Endodermal cell (in vitro differentiated cells): ENCODE results near the gene CAV1. TPM values are rescaled to one million over a fixed set of nuclear protein-coding genes. Genes with fewer than 3 reads are reported as not detected.

Experiments used
- DNase-seq: peaks from one replicate; pipeline ENCODE4 v3.0.0-alpha.2; 2017
- H3K27ac ChIP-seq: 2 replicates; pipeline ENCODE4 v1.5.1; 2013; ENCODE audit warnings: mild to moderate bottlenecking, low read depth, low read length, moderate library complexity
- H3K27me3 ChIP-seq: 2 replicates; pipeline ENCODE4 v1.6.1; 2013; ENCODE audit warnings: mild to moderate bottlenecking, low read length, moderate library complexity; ENCODE audit not compliant: insufficient read depth, control insufficient read depth, poor library complexity, severe bottlenecking
- H3K36me3 ChIP-seq: 2 replicates; pipeline ENCODE4 v1.7.0; 2013; ENCODE audit warnings: mild to moderate bottlenecking, low read length, moderate library complexity; ENCODE audit not compliant: control insufficient read depth, insufficient read depth
- H3K4me1 ChIP-seq: one replicate; pipeline ENCODE4 v1.7.0; 2013; ENCODE audit warnings: low read length; ENCODE audit not compliant: control insufficient read depth, insufficient read depth
- H3K4me3 ChIP-seq: 2 replicates; pipeline ENCODE4 v1.5.1; 2013; ENCODE audit warnings: mild to moderate bottlenecking, low read length, moderate library complexity
- H3K9ac ChIP-seq: 2 replicates; pipeline ENCODE4 v1.6.1; 2013; ENCODE audit warnings: mild to moderate bottlenecking, low read length, moderate library complexity; ENCODE audit not compliant: poor library complexity, severe bottlenecking; ENCODE audit errors: extremely low read depth
- H3K9me3 ChIP-seq: 2 replicates; pipeline ENCODE4 v1.6.1; 2013; ENCODE audit warnings: mild to moderate bottlenecking, low read length, moderate library complexity; ENCODE audit not compliant: control insufficient read depth
- H3K27ac Mint-ChIP-seq: 2 replicates; pipeline ENCODE4 v1.8.0; 2020; ENCODE audit warnings: mixed read lengths
- H3K27me3 Mint-ChIP-seq: 2 replicates; pipeline ENCODE4 v1.8.0; 2021; ENCODE audit warnings: mild to moderate bottlenecking, mixed read lengths; ENCODE audit not compliant: insufficient read depth
- H3K36me3 Mint-ChIP-seq: 2 replicates; pipeline ENCODE4 v1.8.0; 2020; ENCODE audit warnings: low read depth, mixed read lengths
- H3K4me1 Mint-ChIP-seq: 2 replicates; pipeline ENCODE4 v1.8.0; 2020; ENCODE audit warnings: mixed read lengths
- H3K4me3 Mint-ChIP-seq: 2 replicates; pipeline ENCODE4 v1.8.0; 2020; ENCODE audit warnings: mild to moderate bottlenecking, moderate library complexity, mixed read lengths
- H3K9me3 Mint-ChIP-seq: 2 replicates; pipeline ENCODE4 v1.8.0; 2020; ENCODE audit warnings: mild to moderate bottlenecking, mixed read lengths
- WGBS, 2 experiments: methylation state at CpG; one replicate each; pipeline versions ENCODE4 v1.1.5 to v1.1.7; 2013; ENCODE audit warnings: missing lambda C conversion rate in 2 of 2, mixed read lengths in 1 of 2; ENCODE audit not compliant: insufficient coverage in 1 of 2, insufficient read length in 1 of 2; 5-methylcytosine and 5-hydroxymethylcytosine counted together
- total RNA-seq, 2 donors: library from RNA; stranded (reverse); fragmentation: NEBNext Ultra II Directional in 1 of 2; extraction: Animal tissue kit (Norgen Biotek cat#: 25700) in 1 of 2; gene quantifications; 2 replicates in 1 of 2; 3 replicates in 1 of 2; pipeline ENCODE4 v1.2.1, GENCODE V29; 2021
- TF ChIP-seq, protein P1 (sequence below): fragments of 200-600 bp; sonication (generic); conservative IDR thresholded peaks from 2 replicates; pipeline ENCODE4 v1.5.0; 2021; ENCODE audit warnings: antibody characterized with exemption, mild to moderate bottlenecking

Gene CAV1
- total RNA-seq, 2 donors from 2014 or later, result 4.9 to 8.8 TPM

- no peak overlapping the region for H3K27ac Mint-ChIP-seq
- Histone ChIP-seq H3K4me3 (no peak overlapping the region), H3K27ac (no peak overlapping the region), H3K27me3 (no peaks in the 10 kb centered on the region), H3K36me3 (no peaks in the 10 kb centered on the region), H3K4me1 (no peaks in the 10 kb centered on the region), H3K9ac (no peak overlapping the region), H3K9me3 (peaks cover 8% of the 10 kb centered on the region)
- 87 to 89% methylated on average over 4 to 5 of the region's 5 CpGs for WGBS, 2 experiments
- peaks cover 5% of the 10 kb centered on the region for H3K9me3 Mint-ChIP-seq
- H3K36me3 Mint-ChIP-seq, result no peaks in the 10 kb centered on the region
- H3K27me3 Mint-ChIP-seq, result no peaks in the 10 kb centered on the region
- TF ChIP-seq, protein P1, sequence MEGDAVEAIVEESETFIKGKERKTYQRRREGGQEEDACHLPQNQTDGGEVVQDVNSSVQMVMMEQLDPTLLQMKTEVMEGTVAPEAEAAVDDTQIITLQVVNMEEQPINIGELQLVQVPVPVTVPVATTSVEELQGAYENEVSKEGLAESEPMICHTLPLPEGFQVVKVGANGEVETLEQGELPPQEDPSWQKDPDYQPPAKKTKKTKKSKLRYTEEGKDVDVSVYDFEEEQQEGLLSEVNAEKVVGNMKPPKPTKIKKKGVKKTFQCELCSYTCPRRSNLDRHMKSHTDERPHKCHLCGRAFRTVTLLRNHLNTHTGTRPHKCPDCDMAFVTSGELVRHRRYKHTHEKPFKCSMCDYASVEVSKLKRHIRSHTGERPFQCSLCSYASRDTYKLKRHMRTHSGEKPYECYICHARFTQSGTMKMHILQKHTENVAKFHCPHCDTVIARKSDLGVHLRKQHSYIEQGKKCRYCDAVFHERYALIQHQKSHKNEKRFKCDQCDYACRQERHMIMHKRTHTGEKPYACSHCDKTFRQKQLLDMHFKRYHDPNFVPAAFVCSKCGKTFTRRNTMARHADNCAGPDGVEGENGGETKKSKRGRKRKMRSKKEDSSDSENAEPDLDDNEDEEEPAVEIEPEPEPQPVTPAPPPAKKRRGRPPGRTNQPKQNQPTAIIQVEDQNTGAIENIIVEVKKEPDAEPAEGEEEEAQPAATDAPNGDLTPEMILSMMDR, result no peak
- DNase-seq, result no peak
- H3K4me1 Mint-ChIP-seq, result no peaks in the 10 kb centered on the region
- H3K4me3 Mint-ChIP-seq, result no peak overlapping the region
Measured at GRCh38 chr7:116582806-116583444, 58.1 kb downstream of the CAV1 start.

GRCh38 chr7:116583653-116584052 is 58.8 kb downstream of the CAV1 start:
- H3K27ac ChIP-seq, result no peak overlapping the region
- H3K4me1 Mint-ChIP-seq, result peaks cover 2% of the 10 kb centered on the region

DNA sequence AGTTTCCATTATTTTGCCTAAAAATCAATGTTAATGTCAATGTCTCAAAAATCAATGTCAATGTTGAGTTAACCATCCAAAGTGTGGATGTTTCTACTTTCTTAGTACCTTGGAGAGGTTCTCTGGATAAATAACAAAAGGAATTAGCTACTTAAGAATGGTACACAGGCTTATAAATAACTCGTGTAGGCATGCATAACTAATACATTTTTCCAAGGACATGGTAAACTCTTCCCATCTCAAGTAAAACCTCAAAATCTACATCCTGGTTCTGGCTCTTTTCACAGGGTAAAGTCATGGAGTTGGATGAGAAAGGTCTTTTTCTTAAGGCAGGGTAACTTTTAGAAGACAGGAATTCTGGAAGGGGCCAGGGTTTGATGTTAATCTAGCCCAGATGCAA is 59.9 kb downstream of the CAV1 start:
- H3K27me3 Mint-ChIP-seq, result no peaks in the 10 kb centered on the region
- H3K4me3 Mint-ChIP-seq, result no peak overlapping the region
- Histone ChIP-seq H3K4me1 (no peaks in the 10 kb centered on the region), H3K4me3 (no peak overlapping the region), H3K27me3 (no peaks in the 10 kb centered on the region), H3K9ac (no peak overlapping the region), H3K27ac (no peak overlapping the region), H3K9me3 (no peaks in the 10 kb centered on the region), H3K36me3 (no peaks in the 10 kb centered on the region)
- WGBS, 2 experiments, result 94% methylated on average over 1 of the region's 1 CpG; no CpG with 5 or more reads in 1 of the 2 experiments
- TF ChIP-seq, protein P1, result no peak
- no peaks in the 10 kb centered on the region for H3K36me3 Mint-ChIP-seq
- DNase-seq, result no peak
- H3K27ac Mint-ChIP-seq, result no peak overlapping the region
- H3K9me3 Mint-ChIP-seq, result no peaks in the 10 kb centered on the region
- peaks cover 3% of the 10 kb centered on the region for H3K4me1 Mint-ChIP-seq

More at GRCh38 chr7:116583653-116584052, 58.8 kb downstream of the CAV1 start:
- no peak overlapping the region for H3K9ac ChIP-seq
- H3K27ac Mint-ChIP-seq, result no peak overlapping the region
- TF ChIP-seq, protein P1, result no peak
- H3K27me3 Mint-ChIP-seq, result no peaks in the 10 kb centered on the region
- H3K4me3 ChIP-seq, result no peak overlapping the region
- peaks cover 3% of the 10 kb centered on the region for H3K9me3 Mint-ChIP-seq
- H3K36me3 ChIP-seq, result no peaks in the 10 kb centered on the region
- no peaks in the 10 kb centered on the region for H3K27me3 ChIP-seq
- no peak for DNase-seq
- 70 to 87% methylated on average over 1 of the region's 1 CpG for WGBS, 2 experiments
- no peaks in the 10 kb centered on the region for H3K36me3 Mint-ChIP-seq
- H3K4me1 ChIP-seq, result no peaks in the 10 kb centered on the region
- peaks cover 4% of the 10 kb centered on the region for H3K9me3 ChIP-seq
- H3K4me3 Mint-ChIP-seq, result no peak overlapping the region
